ENCODE data around the gene SIL1. TPM values are rescaled to one million over a fixed set of nuclear protein-coding genes. Genes with fewer than 3 reads are reported as not detected.

SIL1 gene
- total and polyA plus RNA-seq, 8 donors, result 22.2 to 83.6 (median 33.4) TPM

- Histone ChIP-seq H3K4me3 (no peak overlapping the region), H3K9me3 (no peaks in the 10 kb centered on the region), H3K36me3 (peaks cover 5 to 37% (median 33%) of the 10 kb centered on the region in 4 donors), H3K4me1 (peaks cover 4 to 25% (median 10%) of the 10 kb centered on the region in 4 donors), H3K27me3 (no peaks in the 10 kb centered on the region), H3K27ac (no peak overlapping the region)
- no peak for DNase-seq
- WGBS, 5 donors, result 84 to 92% (median 88%) methylated on average over 21 to 23 of the region's 23 CpGs
- intact Hi-C loops (cut with DNase I; ENCODE audit: low total_unique reads), result no loop called here
- TF ChIP-seq POLR2A (IDR thresholded peaks at IDR 0.05) (no peak), CTCF (IDR thresholded peaks at IDR 0.05) (no peak), EP300 (IDR thresholded peaks at IDR 0.05) (no peak), POLR2AphosphoS5 (IDR thresholded peaks at IDR 0.05) (no peak)
Measured at GRCh38 chr5:138945421-138946240, 252.5 kb downstream of the SIL1 start.

GRCh38 chr5:138944527-138945322 is 253.4 kb downstream of the SIL1 start:
- H3K9me3 ChIP-seq, result no peaks in the 10 kb centered on the region
- H3K27ac ChIP-seq, result no peak overlapping the region
- no peak overlapping the region for H3K4me3 ChIP-seq
- intact Hi-C loops (cut with DNase I; ENCODE audit: low total_unique reads), result no loop called here
- peaks cover 5 to 36% (median 32%) of the 10 kb centered on the region in 4 donors for H3K36me3 ChIP-seq
- WGBS, 5 donors, result 80 to 91% (median 87%) methylated on average over 16 to 23 of the region's 23 CpGs
- DNase-seq, result peak in 1 of 2 donors; percentile 19
- no peaks in the 10 kb centered on the region for H3K27me3 ChIP-seq
- TF ChIP-seq POLR2A (IDR thresholded peaks at IDR 0.05), result no peak
- no peak for TF ChIP-seq EP300 (IDR thresholded peaks at IDR 0.05)
- peaks cover 0 to 16% (median 2%) of the 10 kb centered on the region in 4 donors for H3K4me1 ChIP-seq

GRCh38 chr5:138943599-138944173 is 254.5 kb downstream of the SIL1 start:
- H3K9me3 ChIP-seq, result no peaks in the 10 kb centered on the region
- H3K4me1 ChIP-seq, result peaks cover 0 to 10% (median 2%) of the 10 kb centered on the region in 4 donors
- no peak for DNase-seq
- no peak overlapping the region for H3K27ac ChIP-seq
- TF ChIP-seq CTCF (IDR thresholded peaks at IDR 0.05) (no peak), POLR2A (IDR thresholded peaks at IDR 0.05) (no peak), EP300 (IDR thresholded peaks at IDR 0.05) (no peak), POLR2AphosphoS5 (IDR thresholded peaks at IDR 0.05) (no peak)
- WGBS, 5 donors, result 89 to 94% (median 93%) methylated on average over 6 of the region's 6 CpGs
- H3K36me3 ChIP-seq, result peaks cover 5 to 41% (median 33%) of the 10 kb centered on the region in 4 donors
- intact Hi-C loops (cut with DNase I; ENCODE audit: low total_unique reads), result no loop called here
- no peak overlapping the region for H3K4me3 ChIP-seq
- H3K27me3 ChIP-seq, result no peaks in the 10 kb centered on the region

DNA sequence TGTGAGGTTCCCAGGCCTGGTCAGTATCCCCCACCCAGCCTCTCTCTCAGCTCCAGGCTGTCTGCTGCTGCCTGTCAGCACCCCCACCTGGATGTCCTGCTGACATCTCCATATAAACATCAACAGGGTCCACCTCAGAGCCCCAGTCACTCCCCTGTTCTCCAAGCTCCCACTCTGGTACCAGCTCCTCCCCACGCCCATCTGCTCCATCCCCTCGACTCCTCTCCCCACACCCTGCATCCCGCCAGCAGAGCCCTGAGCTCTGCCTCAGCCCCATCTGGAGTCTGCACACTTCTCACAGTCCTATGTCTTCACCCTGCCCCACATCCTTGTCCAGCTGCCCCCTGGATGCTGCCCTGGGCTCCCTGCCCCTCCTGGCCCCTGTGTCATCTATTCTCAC is 255.3 kb downstream of the SIL1 start:
- Histone ChIP-seq H3K27ac (no peak overlapping the region), H3K9me3 (no peaks in the 10 kb centered on the region), H3K27me3 (no peaks in the 10 kb centered on the region), H3K36me3 (peaks cover 5 to 46% (median 30%) of the 10 kb centered on the region in 4 donors), H3K4me1 (peaks cover 0 to 3% (median under 1%) of the 10 kb centered on the region in 4 donors), H3K4me3 (no peak overlapping the region)
- TF ChIP-seq CTCF (IDR thresholded peaks at IDR 0.05) (no peak), POLR2A (IDR thresholded peaks at IDR 0.05) (no peak), EP300 (IDR thresholded peaks at IDR 0.05) (no peak), POLR2AphosphoS5 (IDR thresholded peaks at IDR 0.05) (no peak)
- DNase-seq, result peak in 1 of 2 donors; percentile 14
- intact Hi-C loops (cut with DNase I; ENCODE audit: low total_unique reads), result no loop called here
- 84 to 93% (median 91%) methylated on average over 3 of the region's 3 CpGs for WGBS, 5 donors
